GM12878 (cell line): ENCODE data around the gene PLEK2. TPM values are rescaled to one million over a fixed set of nuclear protein-coding genes. Genes with fewer than 3 reads are reported as not detected.
A peak's percentile ranks its signal among the peaks of the same experiment; 100 is the strongest.

Experiments used
- ATAC-seq: fragments of 200-7000 bp; cut with Tn5 transposase; 3 replicates; pipeline ENCODE4 v1.9.1; 2020; ENCODE audit warnings: mild to moderate bottlenecking, moderate library complexity
- BruUV-seq: library from RNA; stranded (reverse); fragments of 400-500 nt; replicated peaks from 2 replicates; lab custom pipeline; 2021; lab: Mats Ljungman, UMichigan
- CTCF ChIA-PET: fragments of 300-600 bp; sonication (Branson Sonifier 250); formaldehyde crosslinking; extraction: SDS; loops from one replicate; lab custom pipeline; 2021; ENCODE audit warnings: inconsistent platforms; lab: Yijun Ruan, JAX
- POLR2A ChIA-PET: fragments of 350-600 bp; formaldehyde crosslinking; extraction: SDS; loops from one replicate; lab custom pipeline; 2021; ENCODE audit warnings: inconsistent platforms; lab: Charles Lee
- RAD21 ChIA-PET: fragments of 300-600 bp; sonication (Branson Sonifier 250); formaldehyde crosslinking; loops from one replicate; lab custom pipeline; 2023; ENCODE audit warnings: antibody characterized with exemption; ENCODE audit not compliant: unreplicated experiment; lab: Charles Lee
- SMC1A ChIA-PET: fragments of 300-600 bp; sonication (Branson Sonifier 250); formaldehyde crosslinking; loops from one replicate; lab custom pipeline; 2023; ENCODE audit not compliant: unreplicated experiment, uncharacterized antibody; lab: Charles Lee
- DNase-seq: peaks from one replicate; pipeline ENCODE4 v3.0.0-alpha.2; 2011; ENCODE audit warnings: low read depth, low spot score
- FAIRE-seq: peaks from 3 replicates; lab custom pipeline; 2011; peaks lifted over from hg19 to GRCh38; lab: Jason Lieb, UNC
- H2AFZ ChIP-seq: 2 replicates; pipeline ENCODE4 v1.6.0; 2011; ENCODE audit warnings: low read depth, low read length, control low read depth; ENCODE audit not compliant: control insufficient read depth
- H3K27ac ChIP-seq: 2 replicates; pipeline ENCODE4 v1.5.1; 2011; ENCODE audit warnings: control low read depth; ENCODE audit not compliant: control insufficient read depth, insufficient read depth
- H3K27me3 ChIP-seq, 2 experiments: replicated peaks in 1 of 2; 2 replicates each; pipeline versions ENCODE4 v1.6.0 to v1.6.1; 2011; ENCODE audit warnings: low read length in 1 of 2; ENCODE audit not compliant: control insufficient read depth in 2 of 2, insufficient read depth in 2 of 2
- H3K36me3 ChIP-seq, 2 experiments: 2 replicates each; pipeline ENCODE4 v1.5.1; 2011; ENCODE audit warnings: low read length in 1 of 2; ENCODE audit not compliant: control insufficient read depth in 2 of 2, insufficient read depth in 2 of 2
- H3K4me1 ChIP-seq: 2 replicates; pipeline ENCODE4 v1.6.1; 2011; ENCODE audit warnings: mild to moderate bottlenecking, low read length, moderate library complexity, mixed read lengths; ENCODE audit not compliant: control insufficient read depth, insufficient read depth
- H3K4me2 ChIP-seq: 2 replicates; pipeline ENCODE4 v1.6.0; 2011; ENCODE audit warnings: control low read depth; ENCODE audit not compliant: control insufficient read depth, insufficient read depth
- H3K4me3 ChIP-seq: fragments of 200-600 bp; sonication (generic); 2 replicates; pipeline ENCODE4 v1.5.1; 2016
- H3K79me2 ChIP-seq: 2 replicates; pipeline ENCODE4 v1.6.0; 2011; ENCODE audit warnings: low read length; ENCODE audit not compliant: control insufficient read depth, insufficient read depth
- H3K9ac ChIP-seq: 2 replicates; pipeline ENCODE4 v1.8.0; 2011; ENCODE audit warnings: low read length, control low read depth, mixed read lengths; ENCODE audit not compliant: control insufficient read depth, insufficient read depth
- H3K9me3 ChIP-seq: replicated peaks from 3 replicates; pipeline ENCODE4 v1.5.1; 2011; ENCODE audit warnings: mild to moderate bottlenecking, low read length; ENCODE audit not compliant: control insufficient read depth, insufficient read depth
- H4K20me1 ChIP-seq: 2 replicates; pipeline ENCODE4 v1.6.0; 2011; ENCODE audit not compliant: control insufficient read depth, insufficient read depth
- CREM ChIP-seq: IDR thresholded peaks from 2 replicates; pipeline ENCODE4 v1.6.1; 2014; ENCODE audit warnings: antibody characterized with exemption, low read depth
- MTA3 ChIP-seq: IDR thresholded peaks from 2 replicates; pipeline ENCODE4 v1.6.1; 2012; ENCODE audit warnings: low read length, inconsistent platforms, borderline replicate concordance
- PAX5 ChIP-seq: IDR thresholded peaks from 2 replicates; pipeline ENCODE4 v1.6.1; 2011; ENCODE audit warnings: low read depth, low read length, borderline replicate concordance
- RBBP5 ChIP-seq: fragments of 200-600 bp; sonication (generic); conservative IDR thresholded peaks from 2 replicates; pipeline ENCODE4 v1.6.1; 2016
- RFX5 ChIP-seq: IDR thresholded peaks from 2 replicates; pipeline ENCODE4 v1.6.1; 2011; ENCODE audit warnings: low read depth, low read length, improper control_type of control experiment
- STAT1 ChIP-seq: fragments of 450-650 bp; conservative IDR thresholded peaks from 2 replicates; pipeline ENCODE4 v1.6.1; 2014; ENCODE audit warnings: antibody characterized with exemption, mild to moderate bottlenecking
- ZNF207 ChIP-seq: fragments of 450-650 bp; IDR thresholded peaks from 2 replicates; pipeline ENCODE4 v1.6.1; 2014; ENCODE audit warnings: antibody characterized with exemption, mild to moderate bottlenecking, borderline replicate concordance
- ZNF622 ChIP-seq: fragments of 450-650 bp; IDR thresholded peaks from 2 replicates; pipeline ENCODE4 v1.6.1; 2017; ENCODE audit warnings: mild to moderate bottlenecking, inconsistent platforms
- WGBS: methylation state at CpG from one replicate; pipeline ENCODE4 v1.1.6; 2016; ENCODE audit warnings: low lambda C conversion rate; ENCODE audit not compliant: insufficient replicate concordance, insufficient coverage; ENCODE audit errors: missing lambda C conversion rate; 5-methylcytosine and 5-hydroxymethylcytosine counted together
- in situ Hi-C: fragments of 300-500 bp; cut with MboI; formaldehyde crosslinking; loops from 9 replicates; pipeline ENCODE4 v1.14.3; 2018; ENCODE audit warnings: mixed read lengths
- intact Hi-C: fragments of 100-400 bp; cut with micrococcal nuclease; formaldehyde crosslinking; loops from one replicate; pipeline ENCODE4 v1.14.2; 2022; ENCODE audit not compliant: unreplicated experiment
- polyA plus RNA-seq, 11 experiments: library from polyadenylated mRNA; depleted of rRNA in 4 of 11; unstranded in 6 of 11; stranded (reverse) in 5 of 11; fragments of >200 nt; fragmentation: Nextera tagmentation in 4 of 11; fragmentation: Illumina TruSeq in 1 of 11; extraction: Ambion mirVana in 4 of 11; extraction: Trizol in 1 of 11; gene quantifications; 1 replicate in 1 of 11; 2 replicates in 10 of 11; pipeline versions ENCODE4 v1.2.1 to v1.2.3, GENCODE V29; 2011 to 2016; ENCODE audit warnings: inconsistent platforms in 2 of 11, missing spikeins in 2 of 11, low read depth in 1 of 11
- total RNA-seq, 4 experiments: library from RNA; depleted of rRNA in 3 of 4; stranded (reverse); fragments of >200 nt in 3 of 4; fragmentation: Illumina TruSeq in 1 of 4; extraction: Trizol in 1 of 4; gene quantifications; 2 replicates each; pipeline versions ENCODE4 v1.2.1 to v1.2.3, GENCODE V29; 2013 to 2021
- TF ChIP-seq, protein P1 (sequence below): fragments of 450-650 bp; formaldehyde crosslinking; IDR thresholded peaks from 2 replicates; pipeline ENCODE4 v1.5.0; 2022; ENCODE audit warnings: mild to moderate bottlenecking, missing genetic modification characterization
- TF ChIP-seq, protein P2 (sequence below): fragments of 450-650 bp; IDR thresholded peaks from 2 replicates; pipeline ENCODE4 v1.6.1; 2017; ENCODE audit warnings: borderline replicate concordance
- TF ChIP-seq, protein P3 (sequence below): IDR thresholded peaks from 2 replicates; pipeline ENCODE4 v1.6.1; 2011; ENCODE audit warnings: borderline replicate concordance, low read depth, mild to moderate bottlenecking, moderate library complexity, mixed read lengths, low read length; ENCODE audit not compliant: insufficient read depth; ENCODE audit errors: extremely low read length

The PLEK2 gene
- total and polyA plus RNA-seq, 10 of the 15 experiments (the other 5 are each of a cell fraction or from before 2014, with no cell fraction given) = 0.08 to 0.20 TPM; not detected in 8

DNA sequence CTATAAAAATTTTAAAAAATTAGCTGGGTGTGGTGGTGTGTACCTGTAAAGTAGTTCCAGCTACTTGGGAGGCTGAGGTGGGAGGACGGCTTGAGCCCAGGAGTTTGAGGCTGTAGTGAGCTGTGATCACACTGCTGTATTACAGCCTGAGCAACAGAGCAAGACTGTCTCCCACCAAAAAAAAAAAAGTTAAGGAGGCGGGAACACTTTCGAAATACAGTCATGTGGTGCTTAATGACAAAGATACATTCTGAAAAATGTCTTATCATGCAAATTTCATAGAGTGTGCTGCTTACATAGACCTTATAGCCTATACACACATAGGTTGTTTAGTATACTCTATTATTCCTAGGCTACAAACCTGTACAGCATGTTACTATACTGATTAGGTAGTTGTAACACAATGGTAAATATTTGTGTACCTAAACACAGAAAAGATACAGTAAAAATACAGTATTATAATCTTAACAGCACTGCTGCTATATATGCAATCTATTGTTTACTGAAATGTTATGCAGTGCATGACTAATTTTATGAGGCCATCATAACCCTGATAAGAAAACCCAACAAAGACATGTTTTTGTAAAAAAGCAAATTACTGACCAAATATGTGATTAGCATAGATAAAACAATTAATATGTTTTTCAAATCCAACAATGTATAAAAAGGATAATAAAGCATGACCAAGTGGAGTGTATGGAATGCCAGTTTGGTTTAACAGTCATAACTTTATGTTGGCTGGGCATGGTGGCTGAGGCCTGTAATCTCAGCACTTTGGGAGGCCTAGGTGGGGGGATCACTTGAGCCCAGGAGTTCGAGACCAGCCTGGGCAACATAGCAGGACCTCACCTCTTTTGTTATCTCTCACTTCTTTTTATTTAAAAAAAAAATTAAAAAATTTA is 40.5 kb downstream of the PLEK2 start:
- SMC1A ChIA-PET = interaction anchor here (1.2 to 1.7 kb wide), 2 partner anchors 8 to 14 kb away, joined by 3 read pairs; no protein-coding TSS in a partner anchor
- no TSS peak for BruUV-seq
- WGBS = 81% methylated on average over 4 of the region's 4 CpGs

DNA sequence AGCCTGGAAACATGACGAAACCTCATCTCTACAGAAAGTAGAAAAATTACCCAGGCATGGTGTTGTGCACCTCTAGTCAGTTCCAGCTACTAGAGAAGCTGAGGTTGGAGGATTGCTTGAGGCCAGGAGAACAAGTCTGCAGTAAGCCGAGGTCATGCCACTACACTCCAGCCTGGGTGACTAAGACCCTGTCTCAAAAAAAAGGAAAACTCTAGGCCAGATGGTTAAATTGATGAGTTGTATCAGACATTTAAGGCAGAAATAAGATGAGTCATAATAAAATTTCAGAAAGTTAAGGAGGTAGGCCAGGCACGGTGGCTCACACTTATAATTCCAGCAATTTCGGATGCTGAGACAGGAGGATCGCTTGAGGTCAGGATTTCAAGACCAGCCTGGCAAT is 41.1 kb downstream of the PLEK2 start:
- ChIA-PET SMC1A (no interaction called here), CTCF (interaction anchor here (1.0 kb wide), 1 partner anchor 11 kb away, joined by 4 read pairs; the partner anchor contains the start of genes ATP6V1D and EIF2S1), RAD21 (no interaction called here), POLR2A (no interaction called here)
- 73% methylated on average over 5 of the region's 5 CpGs for WGBS
- Histone ChIP-seq H3K4me3 (no peak overlapping the region), H3K27ac (no peak overlapping the region), H4K20me1 (no peaks in the 10 kb centered on the region), H3K36me3 (peaks cover 7 to 31% of the 10 kb centered on the region in 2 experiments), H3K4me2 (no peak overlapping the region), H3K9me3 (no peaks in the 10 kb centered on the region; the same call in 2 of the 3 replicates), H3K4me1 (no peaks in the 10 kb centered on the region), H3K79me2 (peaks cover 20% of the 10 kb centered on the region), H2AFZ (no peak overlapping the region), H3K9ac (no peak overlapping the region), H3K27me3 (no peaks in the 10 kb centered on the region)
- DNase-seq = no peak
- no TSS peak for BruUV-seq
- ATAC-seq = no peak
- no peak for FAIRE-seq
- in situ Hi-C loops (no loop called here), intact Hi-C loops (no loop called here)
- no peak for TF ChIP-seq PAX5
- TF ChIP-seq, protein P1, sequence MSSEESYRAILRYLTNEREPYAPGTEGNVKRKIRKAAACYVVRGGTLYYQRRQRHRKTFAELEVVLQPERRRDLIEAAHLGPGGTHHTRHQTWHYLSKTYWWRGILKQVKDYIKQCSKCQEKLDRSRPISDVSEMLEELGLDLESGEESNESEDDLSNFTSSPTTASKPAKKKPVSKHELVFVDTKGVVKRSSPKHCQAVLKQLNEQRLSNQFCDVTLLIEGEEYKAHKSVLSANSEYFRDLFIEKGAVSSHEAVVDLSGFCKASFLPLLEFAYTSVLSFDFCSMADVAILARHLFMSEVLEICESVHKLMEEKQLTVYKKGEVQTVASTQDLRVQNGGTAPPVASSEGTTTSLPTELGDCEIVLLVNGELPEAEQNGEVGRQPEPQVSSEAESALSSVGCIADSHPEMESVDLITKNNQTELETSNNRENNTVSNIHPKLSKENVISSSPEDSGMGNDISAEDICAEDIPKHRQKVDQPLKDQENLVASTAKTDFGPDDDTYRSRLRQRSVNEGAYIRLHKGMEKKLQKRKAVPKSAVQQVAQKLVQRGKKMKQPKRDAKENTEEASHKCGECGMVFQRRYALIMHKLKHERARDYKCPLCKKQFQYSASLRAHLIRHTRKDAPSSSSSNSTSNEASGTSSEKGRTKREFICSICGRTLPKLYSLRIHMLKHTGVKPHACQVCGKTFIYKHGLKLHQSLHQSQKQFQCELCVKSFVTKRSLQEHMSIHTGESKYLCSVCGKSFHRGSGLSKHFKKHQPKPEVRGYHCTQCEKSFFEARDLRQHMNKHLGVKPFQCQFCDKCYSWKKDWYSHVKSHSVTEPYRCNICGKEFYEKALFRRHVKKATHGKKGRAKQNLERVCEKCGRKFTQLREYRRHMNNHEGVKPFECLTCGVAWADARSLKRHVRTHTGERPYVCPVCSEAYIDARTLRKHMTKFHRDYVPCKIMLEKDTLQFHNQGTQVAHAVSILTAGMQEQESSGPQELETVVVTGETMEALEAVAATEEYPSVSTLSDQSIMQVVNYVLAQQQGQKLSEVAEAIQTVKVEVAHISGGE = no peak
- no peak for TF ChIP-seq ZNF622
- no peak for TF ChIP-seq RFX5
- TF ChIP-seq STAT1 = no peak
- TF ChIP-seq, protein P2, sequence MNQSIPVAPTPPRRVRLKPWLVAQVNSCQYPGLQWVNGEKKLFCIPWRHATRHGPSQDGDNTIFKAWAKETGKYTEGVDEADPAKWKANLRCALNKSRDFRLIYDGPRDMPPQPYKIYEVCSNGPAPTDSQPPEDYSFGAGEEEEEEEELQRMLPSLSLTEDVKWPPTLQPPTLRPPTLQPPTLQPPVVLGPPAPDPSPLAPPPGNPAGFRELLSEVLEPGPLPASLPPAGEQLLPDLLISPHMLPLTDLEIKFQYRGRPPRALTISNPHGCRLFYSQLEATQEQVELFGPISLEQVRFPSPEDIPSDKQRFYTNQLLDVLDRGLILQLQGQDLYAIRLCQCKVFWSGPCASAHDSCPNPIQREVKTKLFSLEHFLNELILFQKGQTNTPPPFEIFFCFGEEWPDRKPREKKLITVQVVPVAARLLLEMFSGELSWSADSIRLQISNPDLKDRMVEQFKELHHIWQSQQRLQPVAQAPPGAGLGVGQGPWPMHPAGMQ = no peak

More for the DNA sequence above, 40.5 kb downstream of the PLEK2 start:
- FAIRE-seq (no peak), DNase-seq (no peak), ATAC-seq (peak; percentile 10; the same call in 1 of the 3 replicates)
- in situ Hi-C loops = no loop called here
- H2AFZ ChIP-seq = no peak overlapping the region
- ChIA-PET POLR2A (no interaction called here), RAD21 (no interaction called here), CTCF (interaction anchor here (1.0 kb wide), 1 partner anchor 12 kb away, joined by 4 read pairs; the partner anchor contains the start of genes ATP6V1D and EIF2S1)
- H3K36me3 ChIP-seq = peaks cover 5 to 33% of the 10 kb centered on the region in 2 experiments
- no peak overlapping the region for H3K9ac ChIP-seq
- peaks cover 14% of the 10 kb centered on the region for H3K79me2 ChIP-seq
- H4K20me1 ChIP-seq = no peaks in the 10 kb centered on the region
- no peak for TF ChIP-seq CREM
- TF ChIP-seq, protein P3, sequence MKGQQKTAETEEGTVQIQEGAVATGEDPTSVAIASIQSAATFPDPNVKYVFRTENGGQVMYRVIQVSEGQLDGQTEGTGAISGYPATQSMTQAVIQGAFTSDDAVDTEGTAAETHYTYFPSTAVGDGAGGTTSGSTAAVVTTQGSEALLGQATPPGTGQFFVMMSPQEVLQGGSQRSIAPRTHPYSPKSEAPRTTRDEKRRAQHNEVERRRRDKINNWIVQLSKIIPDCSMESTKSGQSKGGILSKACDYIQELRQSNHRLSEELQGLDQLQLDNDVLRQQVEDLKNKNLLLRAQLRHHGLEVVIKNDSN = no peak
- TF ChIP-seq ZNF207 = no peak
- TF ChIP-seq RBBP5 = no peak
- TF ChIP-seq MTA3 = no peak
- H3K4me1 ChIP-seq = no peaks in the 10 kb centered on the region
- H3K4me2 ChIP-seq = no peak overlapping the region
- no peak overlapping the region for H3K27ac ChIP-seq
- H3K4me3 ChIP-seq = no peak overlapping the region
- no peaks in the 10 kb centered on the region for H3K27me3 ChIP-seq
- no peaks in the 10 kb centered on the region; the same call in 2 of the 3 replicates for H3K9me3 ChIP-seq
- intact Hi-C loops = no loop called here
